VCaP (cell line): Measurements from ENCODE around the gene KRT33A.

Source experiments
- H3K27ac ChIP-seq: fragments of 450-650 bp; 2 replicates; pipeline ENCODE4 v1.5.1; 2017
- TF ChIP-seq, protein P1 (sequence below): fragments of 450-650 bp; conservative IDR thresholded peaks from 2 replicates; pipeline ENCODE4 v1.5.1; 2017; ENCODE audit warnings: mild to moderate bottlenecking, moderate library complexity

KRT33A gene

DNA sequence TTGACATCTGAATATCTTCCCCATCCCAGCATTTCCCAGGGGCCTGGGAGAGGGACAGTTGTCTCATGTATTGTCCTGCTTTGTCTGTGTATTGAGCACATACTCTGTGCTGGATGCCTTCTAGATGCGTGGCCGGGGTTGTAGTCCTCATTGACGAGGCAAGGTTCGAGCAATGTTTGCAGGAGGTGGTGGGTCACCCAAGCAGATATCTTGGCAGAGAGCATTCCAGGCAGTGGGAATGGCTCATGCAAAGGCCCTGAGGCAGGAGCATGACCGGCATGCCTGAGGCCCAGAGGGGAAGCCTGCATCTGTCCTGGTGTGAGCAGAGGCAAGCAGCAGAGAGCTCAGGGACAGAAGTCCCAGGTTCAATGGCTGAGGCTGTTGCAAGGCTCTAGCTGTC is 17.5 kb downstream of the KRT33A start:
- no peak overlapping the region for H3K27ac ChIP-seq
- TF ChIP-seq, protein P1, sequence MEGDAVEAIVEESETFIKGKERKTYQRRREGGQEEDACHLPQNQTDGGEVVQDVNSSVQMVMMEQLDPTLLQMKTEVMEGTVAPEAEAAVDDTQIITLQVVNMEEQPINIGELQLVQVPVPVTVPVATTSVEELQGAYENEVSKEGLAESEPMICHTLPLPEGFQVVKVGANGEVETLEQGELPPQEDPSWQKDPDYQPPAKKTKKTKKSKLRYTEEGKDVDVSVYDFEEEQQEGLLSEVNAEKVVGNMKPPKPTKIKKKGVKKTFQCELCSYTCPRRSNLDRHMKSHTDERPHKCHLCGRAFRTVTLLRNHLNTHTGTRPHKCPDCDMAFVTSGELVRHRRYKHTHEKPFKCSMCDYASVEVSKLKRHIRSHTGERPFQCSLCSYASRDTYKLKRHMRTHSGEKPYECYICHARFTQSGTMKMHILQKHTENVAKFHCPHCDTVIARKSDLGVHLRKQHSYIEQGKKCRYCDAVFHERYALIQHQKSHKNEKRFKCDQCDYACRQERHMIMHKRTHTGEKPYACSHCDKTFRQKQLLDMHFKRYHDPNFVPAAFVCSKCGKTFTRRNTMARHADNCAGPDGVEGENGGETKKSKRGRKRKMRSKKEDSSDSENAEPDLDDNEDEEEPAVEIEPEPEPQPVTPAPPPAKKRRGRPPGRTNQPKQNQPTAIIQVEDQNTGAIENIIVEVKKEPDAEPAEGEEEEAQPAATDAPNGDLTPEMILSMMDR, result no peak

DNA sequence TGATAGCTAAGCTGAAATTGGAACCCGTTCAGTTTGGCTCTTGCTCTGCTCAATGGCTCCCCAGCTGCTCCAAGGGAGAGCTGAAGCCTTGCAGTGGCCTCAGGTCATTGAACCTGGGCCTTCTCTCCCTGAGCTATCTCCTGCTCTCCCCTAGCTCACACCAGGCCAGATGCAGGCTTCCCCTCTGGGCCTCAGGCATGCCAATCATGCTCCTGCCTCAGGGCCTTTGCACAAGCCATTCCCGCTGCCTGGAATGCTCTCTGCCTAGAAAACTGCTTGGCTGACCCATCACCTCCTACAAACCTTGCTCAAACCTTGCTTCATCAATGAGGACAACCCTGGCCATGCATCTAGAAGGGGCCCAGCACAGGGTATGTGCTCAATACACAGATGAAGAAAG is 18.4 kb downstream of the KRT33A start:
- no peak overlapping the region for H3K27ac ChIP-seq
- TF ChIP-seq, protein P1, result no peak

DNA sequence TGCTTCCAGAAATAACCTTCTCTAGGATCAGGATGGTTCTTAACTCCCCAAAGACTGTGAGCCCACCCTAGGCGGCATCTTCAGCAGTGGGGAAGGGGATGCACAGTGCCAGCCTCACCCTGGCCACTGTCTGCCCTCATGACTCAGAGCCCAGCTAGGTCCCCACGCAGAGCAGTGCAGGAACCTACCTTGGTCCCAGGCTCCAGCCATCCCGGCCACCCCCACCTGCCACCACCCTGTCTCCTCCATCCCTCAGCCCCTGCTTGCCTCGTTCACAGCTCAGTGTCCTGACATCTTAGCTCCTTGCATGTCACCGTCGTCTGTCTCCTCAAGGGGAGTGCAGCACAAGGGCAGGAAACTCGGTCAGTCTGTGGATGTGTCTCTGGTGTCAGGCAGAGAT is 19.0 kb downstream of the KRT33A start:
- H3K27ac ChIP-seq, result no peak overlapping the region
- TF ChIP-seq, protein P1, result no peak

DNA sequence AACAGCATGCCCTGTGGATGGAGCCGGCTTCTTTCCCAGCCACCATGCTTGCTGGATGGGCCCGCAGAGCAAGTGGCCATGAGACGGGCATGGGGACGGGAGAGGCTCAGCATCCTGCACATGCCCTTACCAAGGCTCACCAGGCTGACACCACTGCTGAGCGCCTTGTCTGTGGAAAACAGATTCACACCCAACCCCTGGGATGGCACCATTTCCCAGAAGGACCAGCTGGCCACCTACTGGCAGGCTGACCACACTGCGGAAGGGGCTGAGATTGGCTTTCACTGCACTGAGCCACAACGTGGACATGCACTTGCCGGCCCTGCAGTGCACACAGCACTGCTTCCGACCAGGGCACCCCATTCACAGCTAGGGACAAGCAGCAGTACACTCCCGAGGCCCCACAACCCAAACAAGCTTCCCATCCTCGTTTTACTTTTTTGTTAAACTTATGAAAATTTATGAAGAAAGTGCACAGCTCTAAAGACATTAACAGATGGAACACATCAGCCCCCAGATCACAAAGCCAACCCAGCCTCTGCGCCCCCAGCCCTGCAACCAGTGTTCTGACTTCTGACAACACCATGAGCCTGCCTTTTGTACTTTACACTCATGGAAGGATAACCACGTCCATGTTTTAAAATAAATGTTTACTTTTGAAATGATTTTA is 21.2 kb downstream of the KRT33A start:
- H3K27ac ChIP-seq, result no peak overlapping the region
- TF ChIP-seq, protein P1, result peak; percentile 88

DNA sequence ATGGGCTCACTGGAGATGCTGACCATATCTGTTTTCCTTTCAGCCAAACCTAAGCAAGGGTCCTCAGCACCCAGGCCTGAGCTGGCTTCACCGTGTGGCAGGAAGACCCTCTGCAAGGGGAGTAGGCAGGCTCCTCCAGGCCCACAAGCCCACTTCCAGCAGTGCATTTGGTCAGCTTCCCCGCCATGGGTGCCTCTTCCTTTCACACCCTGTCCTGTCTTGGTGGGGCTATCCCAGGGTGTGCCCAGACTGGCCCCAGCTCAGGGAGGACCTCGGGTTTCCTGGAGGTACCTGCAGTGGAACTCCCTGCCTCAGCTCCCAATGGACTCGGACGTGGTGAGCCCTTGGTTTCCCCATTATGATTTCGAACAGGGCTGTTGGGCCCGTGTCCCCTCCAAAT is 22.4 kb downstream of the KRT33A start:
- H3K27ac ChIP-seq, result no peak overlapping the region
- TF ChIP-seq, protein P1, result no peak

DNA sequence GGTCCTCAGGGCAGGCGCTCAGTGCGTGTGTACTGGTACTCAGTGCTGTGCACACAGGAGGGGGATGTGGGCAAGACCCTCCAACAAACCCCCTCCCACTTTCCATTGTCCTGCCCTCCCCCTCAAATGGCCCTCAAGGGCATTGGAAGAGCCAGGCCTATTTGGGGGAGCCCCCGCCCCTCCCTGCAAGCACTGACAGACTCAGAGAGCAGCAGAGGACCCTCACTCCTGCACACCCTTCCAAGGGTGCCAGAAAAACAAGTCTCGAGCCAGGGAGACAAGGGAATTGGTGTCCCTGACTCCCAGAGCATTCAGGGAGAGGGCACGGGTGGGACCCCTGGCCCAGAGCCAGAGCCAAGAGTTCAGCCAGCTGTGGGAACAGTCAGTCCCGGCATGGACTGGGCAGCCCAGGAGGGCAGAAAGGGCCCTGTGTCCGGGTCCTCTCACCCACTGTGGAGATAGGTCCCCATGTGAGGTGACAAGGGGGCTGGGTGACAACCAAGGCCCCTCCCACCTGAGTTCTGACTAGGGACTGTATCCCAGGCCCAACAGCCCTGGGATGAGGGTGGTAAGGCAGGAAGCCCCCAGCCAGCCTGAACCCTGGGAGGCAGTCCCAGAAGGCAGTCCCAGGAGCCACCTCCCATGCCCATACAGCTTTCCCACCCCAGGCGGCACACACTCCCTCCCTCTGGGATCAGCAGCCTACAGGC is 23.1 kb downstream of the KRT33A start:
- TF ChIP-seq, protein P1, result no peak
- H3K27ac ChIP-seq, result no peak overlapping the region

DNA sequence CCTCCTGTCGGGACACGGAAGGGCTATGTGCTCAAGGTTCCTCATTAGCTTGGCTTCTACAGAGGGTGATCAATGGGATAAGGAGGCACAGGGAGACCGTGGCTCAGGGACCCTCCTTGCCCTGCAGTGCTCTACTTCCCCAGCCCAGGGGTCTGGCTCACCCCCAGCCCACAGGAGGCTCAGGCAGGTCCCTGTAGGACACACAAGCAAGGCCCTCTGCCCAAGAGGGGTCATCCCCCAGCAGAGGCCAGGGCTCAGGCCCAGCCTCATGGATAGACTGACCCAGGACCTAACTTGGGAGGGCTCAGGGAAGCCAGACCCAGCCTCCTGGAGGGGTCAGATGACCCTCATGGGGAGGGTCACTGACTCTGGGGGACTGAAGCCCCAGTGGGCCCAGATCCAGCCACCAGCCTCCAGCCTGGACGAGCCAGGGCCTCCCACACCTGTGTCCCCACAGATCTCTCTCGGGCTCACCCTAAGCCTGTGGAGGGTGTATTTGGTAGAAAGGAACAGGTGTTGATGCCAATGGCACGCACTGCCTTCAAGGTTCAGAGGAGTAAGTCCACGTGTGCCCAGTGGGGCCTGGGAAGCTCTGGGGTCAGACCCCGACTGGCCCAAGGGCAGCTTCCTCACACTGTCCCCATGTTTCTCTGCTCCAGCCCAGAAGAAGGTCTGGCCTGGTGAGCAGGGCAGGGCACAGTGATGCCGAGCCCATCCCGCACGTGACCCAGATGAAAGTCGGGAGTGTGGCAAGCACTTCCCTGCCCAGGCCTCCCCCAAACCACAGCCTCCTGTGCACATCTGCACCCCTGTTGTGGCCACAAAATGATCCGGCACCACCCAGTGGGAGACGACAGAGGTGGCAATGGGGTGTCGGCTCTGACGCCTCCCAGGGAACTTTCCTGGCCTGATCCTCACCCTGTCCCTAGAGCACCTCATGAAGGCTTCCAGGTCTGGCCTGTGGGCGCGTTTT is 24.2 kb downstream of the KRT33A start:
- H3K27ac ChIP-seq, result no peak overlapping the region
- TF ChIP-seq, protein P1, result no peak
